CD4-positive, alpha-beta T cell treated with Interleukin-21 for 1 hour (primary cell): Measurements from ENCODE around the gene ANKRD37.

ENCODE experiments used
- DNase-seq: peaks from one replicate; pipeline ENCODE4 v3.0.0-alpha.2; 2020

Gene ANKRD37

DNA sequence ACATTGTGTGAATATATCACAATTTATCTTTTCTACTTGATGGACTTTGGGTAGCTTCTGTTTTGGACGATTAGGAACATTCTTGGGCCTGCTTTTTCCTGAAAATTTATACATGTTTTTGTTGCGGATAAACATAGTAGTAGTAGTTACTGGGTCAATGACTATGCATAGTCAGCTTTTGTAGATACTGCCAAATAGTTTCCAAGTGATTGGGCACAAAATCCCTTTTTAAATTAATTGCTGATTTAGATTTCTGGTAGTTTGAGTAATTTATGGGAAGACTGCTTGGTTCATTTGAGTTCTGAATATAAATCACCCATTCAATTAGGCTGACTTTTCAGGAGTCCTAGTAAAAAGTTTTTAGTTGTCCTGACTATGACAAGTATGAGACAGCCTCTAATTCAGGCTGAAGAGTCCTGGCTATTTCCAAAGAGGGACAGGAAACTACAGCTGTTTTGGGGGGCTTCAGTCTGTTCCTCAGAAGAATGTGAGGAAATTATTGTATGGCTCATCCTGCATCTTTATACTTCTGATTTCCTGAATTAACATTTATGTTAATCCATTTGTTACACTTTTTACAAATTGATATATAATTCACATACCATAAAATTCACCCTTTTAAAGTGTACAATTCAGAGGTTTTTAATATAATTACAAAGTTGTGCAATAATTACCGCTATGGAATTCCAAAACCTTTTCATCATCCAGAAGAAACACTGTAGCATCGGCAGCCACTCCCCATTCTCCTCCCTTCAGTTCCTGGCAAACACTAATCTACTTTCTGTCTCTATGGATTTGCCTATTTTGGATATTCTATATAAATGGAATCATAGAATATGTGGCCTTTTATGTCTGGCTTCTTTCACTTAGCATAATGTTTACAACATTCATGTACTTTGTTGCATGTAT is 15.1 kb upstream of the ANKRD37 start:
- no peak for DNase-seq

DNA sequence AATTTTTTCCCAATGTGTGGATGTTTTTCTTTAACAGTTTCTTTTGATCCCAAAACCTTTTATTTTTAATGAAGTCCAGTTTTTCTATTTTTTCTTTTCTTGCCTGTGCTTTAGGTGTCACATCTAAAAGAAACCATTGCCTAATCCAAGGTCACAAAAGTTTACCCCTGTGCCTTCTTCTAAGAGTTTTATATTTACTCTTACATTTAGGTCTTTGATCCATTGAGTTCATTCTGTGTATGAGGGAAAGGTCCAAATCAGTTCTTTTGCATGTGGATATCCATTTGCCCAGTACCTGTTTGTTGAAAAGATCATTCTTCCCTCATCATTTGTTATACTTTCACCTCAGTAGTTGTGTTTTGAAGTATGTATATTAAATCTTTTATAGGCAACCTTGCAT is 13.9 kb upstream of the ANKRD37 start:
- DNase-seq = no peak

DNA sequence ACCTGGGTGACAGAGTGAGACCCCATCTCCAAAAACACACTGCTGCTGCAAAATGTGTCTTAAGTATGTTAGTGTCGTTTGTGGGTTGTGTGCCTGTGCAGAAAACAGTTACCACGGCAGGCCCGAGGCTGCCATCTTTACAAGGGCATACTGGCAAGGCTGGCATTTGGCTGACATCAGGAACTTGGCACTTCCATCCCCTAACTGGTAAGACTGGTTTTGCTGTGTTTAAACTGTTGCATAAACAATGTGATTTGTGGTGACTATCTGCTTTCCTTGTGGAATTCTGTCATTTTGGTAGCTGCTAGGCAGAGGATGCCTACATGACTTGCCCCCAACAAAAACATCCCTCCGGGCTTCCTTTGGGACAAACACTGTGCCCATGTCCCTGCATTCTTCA is 13.2 kb upstream of the ANKRD37 start:
- DNase-seq = no peak

DNA sequence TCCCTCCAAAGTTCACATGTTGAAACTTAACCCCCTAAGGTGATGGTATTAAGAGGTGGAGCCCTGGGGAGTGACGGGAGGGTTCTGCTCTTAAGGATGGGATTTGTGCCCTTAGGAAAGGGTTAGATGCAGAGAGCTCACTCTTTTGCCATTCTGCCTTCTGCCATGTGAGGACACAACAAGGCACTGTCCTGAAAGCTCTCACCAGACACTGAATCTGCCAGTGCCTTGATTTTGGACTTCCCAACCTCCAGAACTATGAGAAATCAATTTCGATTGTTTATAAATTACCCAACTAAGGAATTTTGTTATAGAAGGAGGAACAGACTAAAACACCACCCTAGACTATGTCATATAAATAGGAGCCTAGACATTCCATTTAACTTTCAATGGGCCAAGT is 12.6 kb upstream of the ANKRD37 start:
- DNase-seq = no peak

DNA sequence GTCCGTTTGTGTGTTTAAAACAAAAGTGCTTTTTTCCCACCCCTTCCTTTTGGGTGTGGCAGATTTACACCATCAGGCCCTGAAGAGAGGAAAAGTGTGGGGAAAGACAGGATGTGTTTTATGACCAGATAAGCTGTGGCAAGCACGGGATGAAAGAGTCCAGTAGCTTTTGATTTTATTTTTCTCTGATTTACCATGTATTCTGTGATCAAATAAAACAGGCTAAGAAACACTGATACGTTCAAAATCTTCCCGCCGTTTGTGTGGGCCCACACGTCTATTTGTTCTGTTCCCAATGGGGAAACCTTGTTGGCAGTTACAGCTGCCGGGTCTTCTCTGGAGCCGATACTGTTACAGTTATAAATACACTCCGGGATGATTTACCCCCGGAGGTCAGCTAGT is 11.7 kb upstream of the ANKRD37 start:
- DNase-seq = no peak

DNA sequence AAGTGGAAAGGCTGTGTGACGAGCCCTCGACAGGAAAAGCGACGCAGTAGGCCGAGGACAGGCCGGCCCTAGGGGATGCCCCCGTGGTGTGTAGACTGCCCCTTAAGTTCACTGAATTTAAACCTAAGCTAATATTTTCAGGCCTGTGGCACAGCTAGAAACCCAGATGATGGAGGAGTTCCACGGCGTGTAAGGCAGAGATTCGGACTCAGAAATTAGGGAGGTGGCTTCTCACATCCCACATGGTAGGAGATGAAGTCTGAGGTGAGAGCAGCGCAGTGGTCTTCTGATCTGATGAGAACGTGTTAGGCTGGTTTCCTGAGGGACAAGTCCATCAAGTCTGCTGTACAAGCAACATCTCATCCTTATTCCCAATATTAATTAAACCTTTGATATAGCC is 8.7 kb upstream of the ANKRD37 start:
- no peak for DNase-seq

DNA sequence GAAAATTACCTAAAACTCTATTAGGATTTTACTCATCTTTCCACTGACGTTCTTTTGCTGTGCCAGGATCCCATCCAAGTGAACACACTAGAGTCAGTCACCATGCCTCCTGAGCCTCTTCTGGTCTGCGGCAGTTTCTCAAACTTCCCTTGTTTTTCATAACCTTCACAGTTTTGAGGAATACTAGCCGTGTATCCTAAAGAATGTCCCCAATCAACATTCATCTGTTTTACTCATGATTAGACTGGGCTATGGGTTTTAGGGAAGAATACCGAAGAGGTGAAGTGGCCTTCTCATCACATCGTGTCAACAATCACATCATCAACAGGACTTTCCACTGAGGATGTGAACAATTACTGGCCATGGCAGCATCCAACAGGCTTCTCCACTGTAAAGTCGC is 5.7 kb upstream of the ANKRD37 start:
- DNase-seq = no peak

DNA sequence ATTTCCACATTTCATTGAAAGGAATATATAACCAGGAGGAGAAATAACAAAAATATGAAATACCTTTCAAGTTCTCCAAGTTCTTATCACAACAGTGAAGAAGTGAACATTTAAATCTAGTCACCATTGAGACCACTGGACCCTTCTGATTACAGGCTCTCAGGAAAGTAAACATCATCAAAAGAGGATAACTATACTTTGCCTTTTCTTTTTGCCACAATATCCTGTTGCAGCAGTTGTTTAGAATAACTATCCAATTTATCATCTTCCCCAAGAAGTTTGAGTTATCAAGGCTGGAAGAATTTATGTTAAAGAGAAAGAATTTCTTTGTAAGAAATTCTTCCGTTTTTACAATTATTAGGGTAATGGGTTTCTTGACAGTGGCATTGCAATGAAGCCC is 4.5 kb upstream of the ANKRD37 start:
- no peak for DNase-seq

DNA sequence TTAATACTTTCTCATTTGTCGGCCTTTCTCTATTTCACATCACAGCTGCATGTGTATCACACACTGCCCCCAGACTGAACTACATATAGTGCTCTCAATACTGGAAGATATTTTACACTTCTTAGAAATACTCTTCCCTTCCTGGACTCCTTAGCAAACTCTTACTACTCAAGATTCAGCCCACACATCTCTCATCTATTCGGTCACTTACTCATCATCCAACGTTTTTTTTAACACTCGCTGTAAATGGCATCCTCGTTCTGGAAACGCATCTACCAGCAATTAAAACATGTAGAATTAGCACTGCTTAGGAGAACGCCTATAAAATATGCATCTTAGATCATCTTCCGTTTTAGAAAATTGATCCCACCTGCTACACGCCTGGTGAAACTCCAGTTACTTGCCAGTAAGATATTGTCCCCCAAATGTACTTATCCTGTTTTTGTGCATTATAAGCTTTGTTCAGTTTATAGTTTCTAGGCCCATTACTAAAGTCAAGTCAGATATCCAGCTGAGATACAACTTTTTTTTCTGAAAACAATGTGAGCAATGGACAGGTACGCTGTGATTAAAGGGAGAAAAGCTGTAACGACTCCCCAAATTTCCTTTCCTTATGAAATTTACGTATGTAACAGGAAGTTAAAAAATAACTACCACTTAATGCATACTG is 1.9 kb upstream of the ANKRD37 start:
- DNase-seq = peak; percentile 21

DNA sequence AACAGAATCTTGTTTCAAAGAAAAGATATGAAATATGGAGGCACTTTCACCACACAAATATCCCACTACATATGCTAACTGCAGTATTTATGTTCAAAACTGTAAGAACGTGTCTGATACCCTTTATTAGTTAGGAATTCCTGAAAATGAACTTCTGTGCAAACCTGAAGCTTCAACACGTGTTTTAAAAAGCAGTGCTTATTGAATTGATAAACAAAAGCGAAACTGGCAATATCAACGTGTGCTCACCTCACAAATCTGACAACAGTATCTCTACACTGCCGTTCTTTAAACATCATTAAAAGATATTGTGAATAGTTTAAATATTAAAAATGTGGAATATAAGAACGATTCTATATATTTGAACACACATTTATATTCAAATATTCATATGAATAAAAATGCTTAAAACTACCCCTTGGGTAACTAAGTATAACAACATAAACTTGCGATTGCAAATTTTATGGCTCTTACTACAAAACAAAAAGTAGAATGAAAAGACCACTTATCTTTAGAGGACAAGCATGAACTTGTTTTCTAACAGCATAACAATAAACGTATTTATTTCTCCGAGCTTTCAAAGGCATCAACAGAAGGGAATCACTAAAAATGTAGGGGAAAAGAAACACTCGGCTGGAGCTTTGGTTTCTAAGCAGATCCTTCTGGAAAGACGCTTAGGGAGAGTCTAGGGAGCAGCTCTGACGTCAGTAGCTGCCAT is 1.2 kb upstream of the ANKRD37 start, which contains the start of gene LRP2BP:
TSS of gene LRP2BP (minus strand) at position 687 of the 718 bp plus-strand sequence. CDS start 17,738 bp downstream, outside the sequence.
- peak; percentile 42 for DNase-seq

DNA sequence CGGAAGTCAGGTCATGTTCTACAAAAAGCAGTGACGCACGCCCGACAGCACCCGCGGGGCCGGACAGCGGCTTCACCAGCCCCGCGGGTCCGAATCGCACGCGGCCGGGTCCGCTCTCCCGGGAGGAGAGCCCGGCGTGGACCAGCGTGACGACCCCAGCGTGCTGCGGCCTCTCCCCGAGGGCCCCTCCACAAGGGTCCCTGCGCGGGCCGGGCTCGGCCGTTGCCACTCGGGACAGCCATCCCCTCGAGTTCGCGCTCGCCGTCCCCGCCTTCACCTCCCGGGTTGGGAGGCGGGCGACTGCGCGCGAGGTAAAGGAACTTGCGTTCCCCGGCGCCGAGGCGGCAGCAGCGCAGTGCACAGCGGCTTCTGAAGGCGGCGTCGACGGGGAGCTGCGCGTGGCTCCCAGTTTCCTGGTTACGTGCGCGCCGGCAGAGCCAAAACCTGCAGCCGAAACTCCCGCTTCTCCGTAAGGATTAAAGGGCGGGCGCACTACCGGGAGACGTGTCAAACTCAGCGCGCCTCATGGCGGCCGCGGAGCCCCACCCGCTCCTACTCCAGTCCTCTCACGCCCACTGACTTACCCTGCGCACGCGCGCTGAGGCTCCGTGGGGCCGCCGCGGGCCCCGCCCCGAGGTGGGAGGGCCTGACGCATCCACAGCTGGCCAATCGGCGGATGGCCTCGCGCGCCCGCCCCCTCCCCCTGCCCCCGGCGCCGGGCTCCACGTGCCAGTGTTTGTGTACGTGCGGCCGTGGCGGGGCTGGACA is 501 bp upstream of the ANKRD37 start:
- DNase-seq = peak; percentile 98

DNA sequence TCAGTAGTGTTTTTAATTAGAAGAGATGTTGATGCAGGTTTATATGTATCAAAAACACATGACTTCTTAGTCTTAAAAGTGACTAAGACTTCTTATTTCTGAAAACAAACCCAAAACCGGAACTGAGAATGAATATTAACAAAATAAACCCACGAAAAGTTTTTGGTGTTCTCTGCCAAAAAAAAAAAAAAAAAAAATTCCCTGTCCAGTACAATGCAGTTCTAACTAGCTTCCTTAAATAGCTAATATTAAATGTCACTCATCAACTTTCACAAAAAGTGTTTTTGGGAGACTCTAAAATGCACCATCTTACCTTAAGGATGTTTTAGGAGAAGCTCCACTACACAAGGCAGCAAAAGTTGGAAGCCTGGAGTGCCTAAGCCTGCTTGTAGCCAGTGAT is 2.0 kb downstream of the ANKRD37 start:
- DNase-seq = no peak

DNA sequence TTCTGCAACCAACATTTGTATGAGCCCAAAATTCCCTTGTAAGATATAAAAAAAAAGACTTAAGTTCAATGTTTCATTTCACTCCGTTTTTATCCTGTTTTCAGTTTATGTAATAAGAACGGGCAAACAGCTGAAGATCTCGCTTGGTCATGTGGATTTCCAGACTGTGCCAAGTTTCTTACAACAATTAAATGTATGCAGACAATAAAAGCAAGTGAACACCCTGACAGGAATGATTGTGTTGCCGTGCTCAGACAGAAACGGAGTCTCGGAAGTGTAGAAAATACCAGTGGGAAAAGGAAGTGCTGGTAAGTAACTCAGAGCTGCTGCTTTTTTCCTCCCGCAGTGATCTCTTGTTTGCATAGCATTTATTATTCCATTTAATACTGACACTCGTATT is 2.8 kb downstream of the ANKRD37 start:
- DNase-seq = no peak

DNA sequence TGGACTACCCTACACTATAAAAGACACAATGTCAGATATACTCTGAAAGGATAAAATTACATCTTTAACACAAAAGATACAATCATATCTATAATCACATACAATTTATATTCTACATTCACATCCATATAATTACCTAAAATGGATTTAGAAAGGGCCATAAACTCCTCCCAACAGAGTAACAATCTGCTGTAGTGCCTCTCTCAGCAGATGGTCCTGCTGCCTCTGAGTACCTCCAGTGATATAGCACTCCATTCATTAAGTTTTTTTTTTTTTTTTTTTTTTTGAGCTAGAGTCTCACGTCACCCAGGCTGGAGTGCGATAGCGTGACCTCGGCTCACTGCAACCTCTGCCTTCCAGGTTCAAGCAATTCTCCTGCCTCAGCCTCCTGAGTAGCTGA is 7.4 kb downstream of the ANKRD37 start:
- DNase-seq = no peak

DNA sequence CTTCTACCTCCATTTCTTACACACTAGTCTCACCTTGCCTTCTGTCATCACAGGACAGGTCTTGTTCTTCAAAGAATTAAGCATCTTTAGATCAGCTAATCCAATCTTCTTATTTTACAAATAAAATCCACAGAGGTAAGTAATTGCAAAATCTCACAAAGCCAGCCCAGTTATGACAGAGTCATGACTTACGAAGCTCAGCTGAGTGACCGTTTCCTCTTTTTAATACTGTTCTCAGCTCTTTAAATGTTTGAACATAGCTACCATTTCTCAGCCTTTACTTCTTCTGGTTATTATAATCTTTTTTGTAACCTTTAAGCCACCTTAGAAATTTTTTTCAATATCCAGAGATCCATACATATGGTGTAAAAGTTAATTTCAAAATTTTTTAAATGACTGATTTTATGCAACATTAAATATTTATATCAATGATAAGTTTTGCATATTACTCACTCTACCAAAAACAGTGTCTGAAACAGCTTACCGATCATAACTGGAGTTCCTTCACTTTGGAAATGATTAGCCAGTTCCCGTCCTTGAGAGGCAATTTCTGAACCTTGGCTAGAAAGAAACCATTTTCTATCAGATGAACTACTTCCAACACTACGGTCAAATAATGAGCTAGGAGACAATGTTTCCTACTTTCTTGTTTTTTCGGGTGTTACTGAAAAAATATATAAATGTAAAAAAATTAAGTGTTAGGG is 8.8 kb downstream of the ANKRD37 start:
- no peak for DNase-seq

DNA sequence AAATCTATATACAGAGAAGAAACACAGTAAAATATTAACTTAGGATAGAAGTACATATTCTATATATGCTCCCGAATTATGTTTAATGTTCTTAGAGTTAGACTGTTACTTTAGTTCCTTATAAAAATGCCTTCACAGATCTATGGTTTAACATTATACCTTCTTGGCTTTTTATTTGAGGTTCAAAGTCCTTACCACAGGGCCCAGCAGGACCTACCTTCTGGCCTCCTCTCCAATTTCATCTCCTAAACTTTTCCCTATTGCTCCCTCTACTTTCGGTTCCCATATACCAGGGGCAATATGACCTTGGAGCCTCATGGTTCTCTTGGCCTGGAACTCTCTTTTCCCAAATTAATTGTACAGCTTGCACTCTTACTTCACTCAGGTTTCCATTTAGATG is 11.8 kb downstream of the ANKRD37 start:
- DNase-seq = no peak

DNA sequence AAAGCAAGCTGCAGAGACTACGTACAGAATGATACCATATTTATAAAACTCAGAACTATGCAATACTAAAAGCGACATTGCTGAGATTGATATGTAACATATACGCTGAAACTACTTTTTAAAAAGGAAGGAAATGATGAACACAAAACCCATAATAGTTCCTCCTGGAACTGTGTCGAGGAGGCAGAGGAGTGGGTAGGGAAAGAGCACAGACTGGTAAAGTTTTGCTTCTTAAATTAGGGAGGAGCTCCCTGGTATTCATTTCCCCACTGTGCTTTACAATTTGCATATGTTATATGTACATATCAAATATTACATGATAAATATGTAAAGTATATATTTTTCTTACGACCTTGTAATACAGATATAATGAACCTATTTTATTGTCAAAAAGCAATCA is 15.2 kb downstream of the ANKRD37 start:
- no peak for DNase-seq

DNA sequence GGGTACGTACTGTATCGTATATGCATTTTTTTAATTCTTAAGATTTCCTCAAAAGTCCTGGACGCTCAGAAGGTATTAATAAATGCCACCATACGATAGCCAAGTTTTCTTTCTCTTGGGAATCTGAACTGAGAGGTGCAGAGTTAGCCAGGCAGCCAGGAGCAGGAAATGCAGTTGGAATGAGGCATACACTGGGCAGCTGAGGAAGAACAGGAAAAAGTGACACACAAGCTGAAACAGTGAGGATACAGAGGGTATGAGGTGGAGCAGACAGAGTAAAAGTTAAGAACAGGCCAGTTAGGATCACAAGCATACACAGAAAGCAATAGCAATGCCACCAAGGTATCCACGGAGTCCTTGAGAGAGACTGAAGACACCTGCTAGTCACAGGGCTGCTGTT is 15.8 kb downstream of the ANKRD37 start:
- no peak for DNase-seq

DNA sequence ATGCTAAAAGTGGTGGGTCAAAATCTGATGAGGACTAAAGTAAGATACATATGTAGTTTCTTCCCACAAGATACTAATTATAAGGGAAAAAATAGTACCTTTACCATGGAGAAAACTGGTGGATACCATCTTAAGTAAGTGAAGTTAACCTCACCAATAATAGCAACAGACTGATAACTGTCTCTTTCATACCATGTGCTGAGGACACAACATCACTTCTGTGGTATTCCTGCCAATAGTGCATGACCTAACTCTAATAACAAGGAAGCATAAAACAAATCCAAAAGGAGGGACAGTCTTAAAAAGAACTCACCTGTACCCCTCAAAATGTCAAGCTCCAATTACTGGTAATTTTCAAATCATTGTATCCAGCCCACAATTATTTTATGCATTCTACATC is 20.3 kb downstream of the ANKRD37 start:
- no peak for DNase-seq

DNA sequence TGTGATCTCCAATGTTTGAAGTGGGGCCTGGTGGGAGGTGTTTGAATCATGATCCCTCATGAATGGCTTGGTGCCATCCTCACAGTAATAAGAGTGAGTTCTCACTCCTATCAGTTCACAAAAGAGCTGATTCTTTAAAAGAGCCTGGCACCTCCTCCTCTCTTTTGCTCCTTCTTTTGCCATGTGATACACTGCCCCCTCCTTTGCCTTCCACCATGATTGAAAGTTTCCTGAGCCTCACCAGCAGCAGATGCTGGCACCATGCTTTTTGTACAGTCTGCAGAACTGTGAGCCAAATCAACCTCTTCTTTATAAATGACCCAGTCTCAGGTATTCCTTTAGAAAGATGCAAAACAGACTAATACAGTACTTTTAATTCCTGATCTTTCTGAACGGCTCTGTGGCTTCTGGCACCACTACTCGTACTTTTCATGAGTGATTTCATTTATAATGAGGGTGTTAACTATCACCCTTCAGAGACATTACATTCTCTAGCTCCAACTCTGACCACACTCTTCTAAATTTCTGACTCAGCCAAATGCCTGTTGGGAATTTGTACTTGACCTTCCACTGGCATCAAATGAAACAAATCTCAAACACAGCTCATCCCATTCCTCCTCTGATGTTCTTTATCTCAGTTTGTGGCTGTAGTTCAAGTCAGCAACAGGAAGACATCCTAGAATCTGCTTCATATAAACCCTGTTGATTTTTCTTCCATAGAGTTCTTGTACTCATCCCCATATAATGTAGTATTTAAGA is 24.9 kb downstream of the ANKRD37 start:
- DNase-seq = no peak

DNA sequence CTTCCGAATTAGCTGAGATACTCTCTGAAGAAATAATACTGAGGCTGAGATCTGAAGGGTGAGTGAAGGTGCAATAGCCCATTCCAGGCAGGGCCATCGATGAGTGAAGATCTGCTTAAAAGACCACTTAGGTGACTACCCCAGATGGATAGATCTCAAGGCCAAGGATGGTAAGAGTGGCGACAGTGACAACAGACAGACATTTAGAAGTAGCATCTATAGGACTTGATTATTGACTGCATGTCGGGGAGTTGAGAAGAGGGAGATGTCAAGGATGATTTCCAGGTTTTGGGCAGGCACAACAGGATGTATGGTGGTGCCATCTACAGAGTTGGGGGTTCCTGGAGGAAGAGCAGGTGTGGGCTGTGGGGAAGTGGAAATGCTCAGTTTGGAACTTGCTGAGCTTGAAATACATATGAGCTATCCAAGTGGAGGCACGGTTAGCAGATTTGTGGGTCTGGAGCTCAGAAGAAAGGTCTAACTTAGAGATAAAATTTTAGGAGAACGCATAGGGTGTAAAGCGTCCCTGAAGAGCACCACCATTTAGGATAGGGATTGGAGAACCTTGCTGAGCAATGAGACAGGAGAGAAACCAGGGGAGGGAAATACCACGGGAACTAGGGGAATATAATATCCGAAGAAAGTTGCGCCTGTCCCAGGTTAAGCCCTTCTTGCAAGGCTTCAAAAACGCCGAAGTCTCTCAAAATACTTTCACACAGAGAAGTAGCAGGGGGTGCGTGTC is 28.4 kb downstream of the ANKRD37 start:
- peak; percentile 25 for DNase-seq
